HEK293 (cell line): Measurements from ENCODE around the gene MAD2L1BP.
A peak's percentile ranks its signal among the peaks of the same experiment; 100 is the strongest.

Experiments used
- CTCF ChIA-PET: fragments of 350-600 bp; formaldehyde crosslinking; extraction: SDS; loops from one replicate; lab custom pipeline; 2021; ENCODE audit warnings: antibody characterized with exemption; lab: Yijun Ruan, JAX
- POLR2A ChIA-PET: fragments of 300-600 bp; formaldehyde crosslinking; extraction: SDS; loops from one replicate; lab custom pipeline; 2020; ENCODE audit warnings: antibody characterized with exemption, inconsistent platforms; lab: Yijun Ruan, JAX
- H3K27ac ChIP-seq: fragments of 200-500 bp; sonication (Bioruptor generic); 2 replicates; pipeline ENCODE4 v1.5.1; 2014; ENCODE audit warnings: low read depth, low read length, control low read depth, inconsistent platforms; ENCODE audit errors: extremely low read depth
- H3K36me3 ChIP-seq, 2 experiments: fragments of 200-500 bp in 1 of 2; sonication (Bioruptor generic) in 1 of 2; 1 replicate in 1 of 2; 2 replicates in 1 of 2; pipeline ENCODE4 v1.5.1; 2014 to 2017; ENCODE audit warnings: inconsistent platforms in 2 of 2, low read length in 2 of 2; ENCODE audit not compliant: control insufficient read depth in 2 of 2, insufficient read depth in 1 of 2
- H3K4me1 ChIP-seq: fragments of 200-500 bp; sonication (Bioruptor generic); 2 replicates; pipeline ENCODE4 v1.5.1; 2014; ENCODE audit warnings: mild to moderate bottlenecking, low read length, inconsistent platforms; ENCODE audit not compliant: control insufficient read depth, insufficient read depth
- H3K4me3 ChIP-seq: 2 replicates; pipeline ENCODE4 v1.5.1; 2011; ENCODE audit warnings: low read depth, mild to moderate bottlenecking, control low read depth, low read length, moderate library complexity
- H3K9me3 ChIP-seq: fragments of 200-500 bp; sonication (Bioruptor generic); 2 replicates; pipeline ENCODE4 v1.5.1; 2014; ENCODE audit warnings: low read depth, low read length, inconsistent platforms; ENCODE audit not compliant: control insufficient read depth, insufficient read depth
- ATF2 ChIP-seq: fragments of 450-650 bp; formaldehyde crosslinking; IDR thresholded peaks from 2 replicates; pipeline ENCODE4 v1.5.1; 2016; ENCODE audit warnings: missing biosample characterization, missing genetic modification characterization, low read depth
- EGR2 ChIP-seq: fragments of 450-650 bp; formaldehyde crosslinking; IDR thresholded peaks from 2 replicates; pipeline ENCODE4 v1.5.1; 2016; ENCODE audit warnings: low read depth, missing biosample characterization, missing genetic modification characterization
- GLI2 ChIP-seq: fragments of 450-650 bp; formaldehyde crosslinking; IDR thresholded peaks from 2 replicates; pipeline ENCODE4; 2017; ENCODE audit warnings: missing biosample characterization, missing genetic modification characterization, low read depth, borderline replicate concordance
- INSM2 ChIP-seq: fragments of 450-650 bp; formaldehyde crosslinking; IDR thresholded peaks from 2 replicates; pipeline ENCODE4 v1.5.1; 2016; ENCODE audit warnings: missing biosample characterization, missing genetic modification characterization
- KLF16 ChIP-seq: fragments of 450-650 bp; formaldehyde crosslinking; IDR thresholded peaks from 2 replicates; pipeline ENCODE4 v1.5.1; 2017; ENCODE audit warnings: missing biosample characterization, missing genetic modification characterization
- KLF9 ChIP-seq: fragments of 450-650 bp; formaldehyde crosslinking; IDR thresholded peaks from 2 replicates; pipeline ENCODE4 v1.5.1; 2016; ENCODE audit warnings: missing biosample characterization, missing genetic modification characterization, low read depth
- RBAK ChIP-seq: fragments of 450-650 bp; formaldehyde crosslinking; IDR thresholded peaks from 2 replicates; pipeline ENCODE4 v1.5.1; 2016; ENCODE audit warnings: missing biosample characterization, missing genetic modification characterization
- REST ChIP-seq: fragments of 450-650 bp; formaldehyde crosslinking; IDR thresholded peaks from 2 replicates; pipeline ENCODE4 v1.5.1; 2016; ENCODE audit warnings: missing biosample characterization, missing genetic modification characterization
- SP7 ChIP-seq: fragments of 450-650 bp; formaldehyde crosslinking; IDR thresholded peaks from 2 replicates; pipeline ENCODE4 v1.5.1; 2016; ENCODE audit warnings: missing biosample characterization, missing genetic modification characterization
- TCF7L2 ChIP-seq: IDR thresholded peaks from 2 replicates; pipeline ENCODE4 v1.6.1; 2011; ENCODE audit warnings: low read depth, mild to moderate bottlenecking, inconsistent platforms, low read length, moderate library complexity, borderline replicate concordance
- ZEB2 ChIP-seq: fragments of 450-650 bp; formaldehyde crosslinking; IDR thresholded peaks from 2 replicates; pipeline ENCODE4 v1.5.1; 2016; ENCODE audit warnings: missing biosample characterization, missing genetic modification characterization
- ZFHX2 ChIP-seq: fragments of 450-650 bp; formaldehyde crosslinking; conservative IDR thresholded peaks from 2 replicates; pipeline ENCODE4 v1.5.1; 2016; ENCODE audit warnings: missing biosample characterization, missing genetic modification characterization
- ZFP69B ChIP-seq: fragments of 450-650 bp; formaldehyde crosslinking; IDR thresholded peaks from 2 replicates; pipeline ENCODE4 v1.5.1; 2016; ENCODE audit warnings: missing biosample characterization, missing genetic modification characterization
- ZIC2 ChIP-seq: fragments of 450-650 bp; formaldehyde crosslinking; IDR thresholded peaks from 2 replicates; pipeline ENCODE4 v1.5.1; 2016; ENCODE audit warnings: missing biosample characterization, missing genetic modification characterization
- ZNF174 ChIP-seq: fragments of 450-650 bp; formaldehyde crosslinking; IDR thresholded peaks from 2 replicates; pipeline ENCODE4 v1.5.0; 2017; ENCODE audit warnings: missing biosample characterization, mild to moderate bottlenecking, missing genetic modification characterization
- ZNF214 ChIP-seq: fragments of 450-650 bp; formaldehyde crosslinking; IDR thresholded peaks from 2 replicates; pipeline ENCODE4 v1.5.1; 2017; ENCODE audit warnings: missing biosample characterization, mild to moderate bottlenecking, missing genetic modification characterization, borderline replicate concordance
- ZNF221 ChIP-seq: fragments of 450-650 bp; formaldehyde crosslinking; IDR thresholded peaks from 2 replicates; pipeline ENCODE4 v1.5.1; 2017; ENCODE audit warnings: missing biosample characterization, missing genetic modification characterization, borderline replicate concordance
- ZNF223 ChIP-seq: fragments of 450-650 bp; formaldehyde crosslinking; IDR thresholded peaks from 2 replicates; pipeline ENCODE4 v1.5.1; 2016; ENCODE audit warnings: missing biosample characterization, missing genetic modification characterization
- ZNF37A ChIP-seq: fragments of 450-650 bp; IDR thresholded peaks from 2 replicates; pipeline ENCODE4 v1.5.1; 2018; ENCODE audit warnings: missing biosample characterization, missing genetic modification characterization
- ZNF426 ChIP-seq: fragments of 450-650 bp; formaldehyde crosslinking; IDR thresholded peaks from 2 replicates; pipeline ENCODE4 v1.5.1; 2017; ENCODE audit warnings: missing biosample characterization, missing genetic modification characterization, mild to moderate bottlenecking, inconsistent platforms, moderate library complexity
- ZNF488 ChIP-seq: fragments of 450-650 bp; formaldehyde crosslinking; IDR thresholded peaks from 2 replicates; pipeline ENCODE4 v1.5.1; 2016; ENCODE audit warnings: missing biosample characterization, missing genetic modification characterization
- ZNF548 ChIP-seq: fragments of 450-650 bp; formaldehyde crosslinking; IDR thresholded peaks from 2 replicates; pipeline ENCODE4 v1.5.1; 2016; ENCODE audit warnings: missing biosample characterization, missing genetic modification characterization
- ZNF610 ChIP-seq: fragments of 450-650 bp; formaldehyde crosslinking; IDR thresholded peaks from 2 replicates; pipeline ENCODE4 v1.5.1; 2016; ENCODE audit warnings: missing biosample characterization, missing genetic modification characterization, borderline replicate concordance
- ZNF654 ChIP-seq: fragments of 450-650 bp; formaldehyde crosslinking; IDR thresholded peaks from 2 replicates; pipeline ENCODE4 v1.5.1; 2016; ENCODE audit warnings: low read depth, missing biosample characterization, missing genetic modification characterization
- ZNF664 ChIP-seq: fragments of 450-650 bp; formaldehyde crosslinking; IDR thresholded peaks from 2 replicates; pipeline ENCODE4 v1.5.1; 2016; ENCODE audit warnings: missing biosample characterization, missing genetic modification characterization

MAD2L1BP gene

GRCh38 chr6:43668151-43669028 is 32.8 kb downstream of the MAD2L1BP start (continued):
- TF ChIP-seq ZNF174: no peak
- TF ChIP-seq ZNF223 (tag by site-specific recombination): no peak
- no peak for TF ChIP-seq ATF2 (tag by site-specific recombination)
- no peak for TF ChIP-seq GLI2
- TF ChIP-seq KLF16 (tag by site-specific recombination): peak; percentile 41; the same call in 1 of the 2 replicates
- TF ChIP-seq SP7 (tag by site-specific recombination): peak; percentile 73
- peak; percentile 89 for TF ChIP-seq INSM2
- no peak for TF ChIP-seq ZNF610 (tag by site-specific recombination)
- TF ChIP-seq ZNF221 (tag by site-specific recombination): no peak
- peak; percentile 61; the same call in 1 of the 2 replicates for TF ChIP-seq ZFP69B
- TF ChIP-seq ZNF654 (tag by site-specific recombination): 0 out of 2 replicates have a peak, but pooled peaks have one; percentile 20
- TF ChIP-seq ZNF214 (tag by site-specific recombination): no peak

GRCh38 chr6:43669050-43669921 is 33.6 kb downstream of the MAD2L1BP start:
- peaks cover 3 to 39% of the 10 kb centered on the region in 2 experiments; a peak in 2 of 3 replicates for H3K36me3 ChIP-seq
- H3K9me3 ChIP-seq: no peaks in the 10 kb centered on the region
- ChIA-PET CTCF (interaction anchor here (0.6 to 7.2 kb wide), 22 partner anchors 9 to 410 kb away, joined by 3 to 101 read pairs (median 4); partner anchors contain the start of genes MRPS18A, RSPH9 and VEGFA), POLR2A (interaction anchor here (0.7 to 4.6 kb wide), 9 partner anchors 14 to 342 kb away, joined by 3 to 36 read pairs (median 3); partner anchors contain the start of genes GTPBP2, MRPS18A and VEGFA)
- no peak overlapping the region for H3K4me3 ChIP-seq
- peaks cover 3% of the 10 kb centered on the region; the same call in 1 of the 2 replicates for H3K4me1 ChIP-seq
- no peak overlapping the region; the same call in 1 of the 2 replicates for H3K27ac ChIP-seq
- TF ChIP-seq ZNF37A (tag by site-specific recombination) (no peak), ZEB2 (tag by site-specific recombination) (no peak), KLF9 (tag by site-specific recombination) (no peak), EGR2 (tag by site-specific recombination) (peak; percentile 47), ZNF426 (no peak), REST (tag by site-specific recombination) (peak; percentile 87), ZNF664 (tag by site-specific recombination) (no peak), ZNF548 (no peak), ZFHX2 (tag by site-specific recombination) (peak; percentile 78), RBAK (tag by site-specific recombination) (no peak), ZIC2 (tag by site-specific recombination) (peak; percentile 39; the same call in 1 of the 2 replicates), ATF2 (tag by site-specific recombination) (peak; percentile 66), ZNF488 (no peak), TCF7L2 (no peak)
